Cardiac muscle cell (in vitro differentiated cells and primary cell): Measurements from ENCODE around the gene CMTR1. TPM values are rescaled to one million over a fixed set of nuclear protein-coding genes. Genes with fewer than 3 reads are reported as not detected.

Source experiments
- DNase-seq, 2 donors: peaks; one replicate each; pipeline versions ENCODE4 v3.0.0 to v3.0.0-alpha.2; 2010 to 2017; ENCODE audit warnings: low read depth in 1 of 2, low spot score in 1 of 2
- H3K27ac ChIP-seq: fragments of 200-600 bp; sonication (generic); 2 replicates; pipeline ENCODE4 v1.5.1; 2016
- H3K27me3 ChIP-seq: fragments of 200-600 bp; sonication (generic); 2 replicates; pipeline ENCODE4 v1.6.0; 2016; ENCODE audit warnings: control low read depth
- H3K36me3 ChIP-seq: fragments of 200-600 bp; sonication (generic); 2 replicates; pipeline ENCODE4 v1.5.1; 2016; ENCODE audit warnings: control low read depth
- H3K4me1 ChIP-seq: fragments of 200-600 bp; sonication (generic); 2 replicates; pipeline ENCODE4 v1.8.1; 2017; ENCODE audit warnings: low read depth, mild to moderate bottlenecking, mixed run types
- H3K4me3 ChIP-seq: fragments of 200-600 bp; sonication (generic); 2 replicates; pipeline ENCODE4 v1.5.1; 2016; ENCODE audit warnings: mild to moderate bottlenecking
- H3K9me3 ChIP-seq: fragments of 200-600 bp; sonication (generic); 2 replicates; pipeline ENCODE4 v1.5.1; 2017; ENCODE audit warnings: low read depth, mild to moderate bottlenecking, control low read depth
- polyA plus RNA-seq: library from polyadenylated mRNA; unstranded; fragments of >200 nt; fragmentation: Nextera tagmentation; extraction: Ambion mirVana; gene quantifications from 2 replicates; pipeline ENCODE4 v1.2.1, GENCODE V29; 2016
- total RNA-seq: library from RNA; depleted of rRNA; stranded (reverse); fragments of >200 nt; gene quantifications from 2 replicates; pipeline ENCODE4 v1.2.3, GENCODE V29; 2016
- TF ChIP-seq, protein P1 (sequence below): IDR thresholded peaks from 2 replicates; pipeline ENCODE4 v1.5.1; 2012; ENCODE audit warnings: low read depth, mild to moderate bottlenecking, low read length

Gene CMTR1
- total and polyA plus RNA-seq, 2 experiments from 2014 or later, result 41.2 to 53.3 TPM

DNA sequence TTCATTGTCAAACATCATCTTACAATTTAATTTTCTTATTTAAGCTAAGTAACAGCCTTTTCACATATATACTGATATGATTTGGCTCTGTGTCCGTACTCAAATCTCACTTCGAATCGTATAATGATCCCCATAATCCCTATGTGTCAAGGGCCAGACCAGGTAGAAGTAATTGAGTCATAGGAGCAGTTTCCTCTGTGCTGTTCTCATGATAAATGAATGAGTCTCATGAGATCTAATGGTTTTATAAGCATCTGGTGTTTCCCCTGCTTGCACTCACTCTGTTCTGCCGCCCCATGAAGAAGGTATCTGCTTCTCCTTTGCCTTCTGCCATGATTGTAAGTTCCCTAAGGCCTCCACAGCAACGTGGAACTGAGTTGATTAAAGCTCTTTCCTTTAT lies 25.1 kb upstream of the CMTR1 start:
- Histone ChIP-seq H3K4me1 (no peaks in the 10 kb centered on the region), H3K9me3 (no peaks in the 10 kb centered on the region), H3K27ac (no peak overlapping the region), H3K27me3 (no peaks in the 10 kb centered on the region), H3K36me3 (no peaks in the 10 kb centered on the region), H3K4me3 (no peak overlapping the region)
- no peak for DNase-seq
- TF ChIP-seq, protein P1, sequence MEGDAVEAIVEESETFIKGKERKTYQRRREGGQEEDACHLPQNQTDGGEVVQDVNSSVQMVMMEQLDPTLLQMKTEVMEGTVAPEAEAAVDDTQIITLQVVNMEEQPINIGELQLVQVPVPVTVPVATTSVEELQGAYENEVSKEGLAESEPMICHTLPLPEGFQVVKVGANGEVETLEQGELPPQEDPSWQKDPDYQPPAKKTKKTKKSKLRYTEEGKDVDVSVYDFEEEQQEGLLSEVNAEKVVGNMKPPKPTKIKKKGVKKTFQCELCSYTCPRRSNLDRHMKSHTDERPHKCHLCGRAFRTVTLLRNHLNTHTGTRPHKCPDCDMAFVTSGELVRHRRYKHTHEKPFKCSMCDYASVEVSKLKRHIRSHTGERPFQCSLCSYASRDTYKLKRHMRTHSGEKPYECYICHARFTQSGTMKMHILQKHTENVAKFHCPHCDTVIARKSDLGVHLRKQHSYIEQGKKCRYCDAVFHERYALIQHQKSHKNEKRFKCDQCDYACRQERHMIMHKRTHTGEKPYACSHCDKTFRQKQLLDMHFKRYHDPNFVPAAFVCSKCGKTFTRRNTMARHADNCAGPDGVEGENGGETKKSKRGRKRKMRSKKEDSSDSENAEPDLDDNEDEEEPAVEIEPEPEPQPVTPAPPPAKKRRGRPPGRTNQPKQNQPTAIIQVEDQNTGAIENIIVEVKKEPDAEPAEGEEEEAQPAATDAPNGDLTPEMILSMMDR, result no peak

DNA sequence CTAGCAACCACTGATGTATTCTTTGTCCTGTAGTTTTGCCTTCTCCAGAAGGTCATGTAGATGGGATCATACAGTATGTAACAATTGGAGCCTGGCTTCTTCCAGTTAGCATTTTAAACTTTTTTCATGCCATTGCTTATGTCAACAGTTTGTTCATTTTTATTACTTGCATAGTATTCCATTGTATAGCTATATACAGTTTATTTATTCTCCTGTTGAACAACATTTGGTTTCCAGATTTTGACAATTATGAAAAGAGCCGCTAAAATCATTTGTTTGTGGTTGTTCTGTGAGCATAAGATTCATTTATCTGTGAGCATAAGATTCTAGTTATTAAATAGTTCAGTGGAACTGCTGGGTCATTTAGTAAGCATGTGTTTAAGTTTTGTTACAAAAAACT lies 23.5 kb upstream of the CMTR1 start:
- TF ChIP-seq, protein P1, result no peak
- Histone ChIP-seq H3K36me3 (no peaks in the 10 kb centered on the region), H3K27me3 (no peaks in the 10 kb centered on the region), H3K9me3 (no peaks in the 10 kb centered on the region), H3K4me3 (no peak overlapping the region), H3K27ac (no peak overlapping the region), H3K4me1 (no peaks in the 10 kb centered on the region)
- DNase-seq, result no peak

DNA sequence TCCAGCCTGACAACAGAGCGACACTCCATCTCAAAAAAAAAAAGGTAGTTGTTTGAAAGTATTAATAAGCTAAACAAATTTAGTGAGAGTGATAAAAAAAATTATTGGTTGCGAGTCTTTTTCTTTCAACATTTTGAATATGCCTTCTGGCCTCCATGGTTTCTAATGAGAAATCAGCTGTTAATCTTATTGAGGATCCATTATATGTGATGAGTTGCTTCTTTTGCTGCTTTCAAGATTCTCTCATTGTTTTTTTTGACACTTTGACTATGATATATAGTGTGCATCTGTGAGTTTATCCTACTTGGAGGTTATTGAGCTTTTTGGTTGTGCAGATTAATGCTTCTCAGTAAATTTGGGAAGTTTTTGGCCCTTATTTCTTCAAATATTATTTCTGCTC lies 15.6 kb upstream of the CMTR1 start:
- no peaks in the 10 kb centered on the region for H3K9me3 ChIP-seq
- H3K36me3 ChIP-seq, result no peaks in the 10 kb centered on the region
- H3K27ac ChIP-seq, result no peak overlapping the region
- no peaks in the 10 kb centered on the region for H3K27me3 ChIP-seq
- DNase-seq, result no peak
- no peak overlapping the region for H3K4me3 ChIP-seq
- TF ChIP-seq, protein P1, result no peak
- no peaks in the 10 kb centered on the region for H3K4me1 ChIP-seq

DNA sequence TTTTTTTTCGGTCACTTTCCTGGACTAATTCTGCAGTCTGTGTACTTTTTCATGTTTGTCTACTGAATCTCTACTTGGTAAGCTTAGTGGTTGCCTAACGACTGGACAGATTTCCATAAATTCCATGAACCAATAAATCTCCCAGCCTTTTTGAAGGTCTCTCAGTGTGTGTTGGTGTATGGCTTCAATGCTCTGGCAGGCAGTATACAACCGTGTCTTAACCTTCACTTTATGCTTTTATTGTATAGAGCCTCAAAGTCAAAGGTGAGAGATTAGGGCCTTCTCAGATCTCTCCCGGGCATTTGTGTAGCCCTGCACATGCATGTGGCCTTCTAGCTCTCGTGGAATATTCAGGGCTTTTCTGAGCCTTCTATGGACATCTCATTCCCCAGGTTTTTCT lies 14.3 kb upstream of the CMTR1 start:
- TF ChIP-seq, protein P1, result no peak

DNA sequence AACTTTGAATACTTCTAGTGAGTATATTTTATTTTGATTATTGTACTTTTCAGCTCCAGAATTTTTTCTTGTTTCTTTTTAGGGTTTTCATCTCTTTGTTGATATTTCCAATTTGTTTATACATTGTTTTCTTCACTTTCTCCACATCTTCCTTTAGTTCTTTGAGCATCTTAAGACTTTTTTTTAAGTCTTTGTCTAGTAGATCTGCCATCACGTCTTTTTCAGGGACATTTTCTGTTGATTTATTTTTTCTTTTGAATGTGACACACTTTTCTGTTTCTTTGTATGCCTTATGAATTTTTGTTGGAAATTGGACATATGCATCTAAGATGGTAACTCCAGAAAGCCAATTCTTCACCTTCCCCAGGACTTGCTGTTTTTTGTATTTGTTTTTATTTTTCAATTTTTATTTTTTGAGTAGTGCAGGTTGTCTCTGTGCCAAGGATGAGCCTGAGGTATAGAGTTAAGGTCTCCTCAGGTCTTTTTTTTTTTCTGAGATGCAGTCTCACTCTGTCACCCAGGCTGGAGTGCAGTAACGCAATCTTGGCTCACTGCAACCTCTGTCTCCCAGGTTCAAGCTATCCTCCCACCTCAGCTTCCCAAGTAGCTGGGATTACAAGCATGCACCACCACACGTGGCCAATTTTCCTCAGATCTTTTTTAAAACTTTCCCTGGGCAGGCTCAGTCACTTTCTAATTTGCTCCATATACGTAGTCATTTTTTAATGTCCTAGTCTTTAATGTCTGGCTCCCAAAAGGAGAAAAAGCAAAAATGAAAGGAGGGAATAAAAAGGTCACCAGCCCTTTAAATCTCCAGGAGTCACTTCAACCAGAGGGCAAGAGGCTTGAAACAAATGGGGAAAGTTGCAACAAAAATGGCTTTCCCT lies 6.7 kb upstream of the CMTR1 start:
- no peaks in the 10 kb centered on the region for H3K27me3 ChIP-seq
- H3K27ac ChIP-seq, result no peak overlapping the region
- H3K4me1 ChIP-seq, result no peaks in the 10 kb centered on the region
- TF ChIP-seq, protein P1, result no peak
- H3K36me3 ChIP-seq, result no peaks in the 10 kb centered on the region
- DNase-seq, result no peak
- H3K9me3 ChIP-seq, result no peaks in the 10 kb centered on the region
- H3K4me3 ChIP-seq, result no peak overlapping the region

More for the DNA sequence above, 14.3 kb upstream of the CMTR1 start:
- Histone ChIP-seq H3K27ac (no peak overlapping the region), H3K4me1 (no peaks in the 10 kb centered on the region), H3K27me3 (no peaks in the 10 kb centered on the region), H3K36me3 (no peaks in the 10 kb centered on the region), H3K4me3 (no peak overlapping the region), H3K9me3 (no peaks in the 10 kb centered on the region)
- no peak for DNase-seq
